ENCODE results near the gene STPG3. TPM values are rescaled to one million over a fixed set of nuclear protein-coding genes. Genes with fewer than 3 reads are reported as not detected.
A peak's percentile ranks its signal among the peaks of the same experiment; 100 is the strongest.

The STPG3 gene
- total RNA-seq, 6 experiments from 2014 or later, result not detected

GRCh38 chr9:137295238-137295811 is 44.2 kb downstream of the STPG3 start:
- Mint-ChIP-seq H3K36me3 (ENCODE audit: low read depth) (no peaks in the 10 kb centered on the region), H3K4me1 (ENCODE audit: low read depth) (peaks cover 10% of the 10 kb centered on the region), H3K4me3 (no peak overlapping the region), H3K27me3 (ENCODE audit: insufficient read depth) (peaks cover 15% of the 10 kb centered on the region), H3K27ac (no peak overlapping the region), H3K9me3 (peaks cover 6% of the 10 kb centered on the region; the same call in 1 of the 2 replicates)
- TF ChIP-seq, protein P1, sequence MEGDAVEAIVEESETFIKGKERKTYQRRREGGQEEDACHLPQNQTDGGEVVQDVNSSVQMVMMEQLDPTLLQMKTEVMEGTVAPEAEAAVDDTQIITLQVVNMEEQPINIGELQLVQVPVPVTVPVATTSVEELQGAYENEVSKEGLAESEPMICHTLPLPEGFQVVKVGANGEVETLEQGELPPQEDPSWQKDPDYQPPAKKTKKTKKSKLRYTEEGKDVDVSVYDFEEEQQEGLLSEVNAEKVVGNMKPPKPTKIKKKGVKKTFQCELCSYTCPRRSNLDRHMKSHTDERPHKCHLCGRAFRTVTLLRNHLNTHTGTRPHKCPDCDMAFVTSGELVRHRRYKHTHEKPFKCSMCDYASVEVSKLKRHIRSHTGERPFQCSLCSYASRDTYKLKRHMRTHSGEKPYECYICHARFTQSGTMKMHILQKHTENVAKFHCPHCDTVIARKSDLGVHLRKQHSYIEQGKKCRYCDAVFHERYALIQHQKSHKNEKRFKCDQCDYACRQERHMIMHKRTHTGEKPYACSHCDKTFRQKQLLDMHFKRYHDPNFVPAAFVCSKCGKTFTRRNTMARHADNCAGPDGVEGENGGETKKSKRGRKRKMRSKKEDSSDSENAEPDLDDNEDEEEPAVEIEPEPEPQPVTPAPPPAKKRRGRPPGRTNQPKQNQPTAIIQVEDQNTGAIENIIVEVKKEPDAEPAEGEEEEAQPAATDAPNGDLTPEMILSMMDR (IDR thresholded peaks at IDR 0.05), result peak; percentile 67
- DNase-seq, result no peak

DNA sequence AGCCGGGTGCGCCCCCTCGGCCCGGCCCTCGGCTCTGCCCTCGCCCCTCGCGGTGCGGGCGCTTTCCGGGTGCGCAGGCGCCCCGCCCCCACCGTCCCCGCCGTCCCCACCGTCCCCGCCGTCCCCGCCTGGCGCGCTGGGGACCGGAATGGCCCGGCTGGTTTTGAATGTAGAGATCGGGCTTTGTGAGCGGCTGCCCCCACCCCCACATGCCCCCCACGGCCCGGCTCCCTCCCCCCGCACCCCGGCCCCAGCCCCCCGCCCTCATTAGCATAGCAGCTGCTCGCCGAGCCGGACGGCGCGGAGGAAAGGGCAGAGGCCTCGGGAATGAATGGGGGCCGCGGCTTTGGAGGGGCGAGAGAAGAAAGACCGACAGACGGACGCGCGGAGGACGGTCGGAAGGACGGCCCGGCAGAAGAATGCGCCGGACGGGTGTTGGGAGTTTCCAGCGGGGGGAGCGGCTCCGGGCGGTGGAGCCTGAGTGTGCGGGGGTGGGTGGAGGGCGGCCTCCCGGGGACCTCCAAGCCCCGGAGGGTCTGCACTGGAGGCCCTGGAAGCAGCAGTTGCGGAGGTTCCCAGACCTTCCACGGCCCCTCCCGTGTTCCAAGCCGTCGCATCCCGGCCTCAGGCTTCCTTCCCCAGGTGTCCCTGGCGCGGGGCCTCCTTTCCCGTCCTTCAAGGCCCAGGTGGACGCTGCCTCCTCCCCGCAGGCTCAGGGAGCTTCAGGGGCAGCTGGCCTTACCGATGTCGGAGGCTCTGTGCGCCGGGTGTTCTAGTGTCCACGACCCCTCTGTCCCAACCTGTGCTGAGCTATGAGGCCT is 45.0 kb downstream of the STPG3 start:
- H3K27me3 Mint-ChIP-seq (ENCODE audit: insufficient read depth), result peaks cover 15% of the 10 kb centered on the region

DNA sequence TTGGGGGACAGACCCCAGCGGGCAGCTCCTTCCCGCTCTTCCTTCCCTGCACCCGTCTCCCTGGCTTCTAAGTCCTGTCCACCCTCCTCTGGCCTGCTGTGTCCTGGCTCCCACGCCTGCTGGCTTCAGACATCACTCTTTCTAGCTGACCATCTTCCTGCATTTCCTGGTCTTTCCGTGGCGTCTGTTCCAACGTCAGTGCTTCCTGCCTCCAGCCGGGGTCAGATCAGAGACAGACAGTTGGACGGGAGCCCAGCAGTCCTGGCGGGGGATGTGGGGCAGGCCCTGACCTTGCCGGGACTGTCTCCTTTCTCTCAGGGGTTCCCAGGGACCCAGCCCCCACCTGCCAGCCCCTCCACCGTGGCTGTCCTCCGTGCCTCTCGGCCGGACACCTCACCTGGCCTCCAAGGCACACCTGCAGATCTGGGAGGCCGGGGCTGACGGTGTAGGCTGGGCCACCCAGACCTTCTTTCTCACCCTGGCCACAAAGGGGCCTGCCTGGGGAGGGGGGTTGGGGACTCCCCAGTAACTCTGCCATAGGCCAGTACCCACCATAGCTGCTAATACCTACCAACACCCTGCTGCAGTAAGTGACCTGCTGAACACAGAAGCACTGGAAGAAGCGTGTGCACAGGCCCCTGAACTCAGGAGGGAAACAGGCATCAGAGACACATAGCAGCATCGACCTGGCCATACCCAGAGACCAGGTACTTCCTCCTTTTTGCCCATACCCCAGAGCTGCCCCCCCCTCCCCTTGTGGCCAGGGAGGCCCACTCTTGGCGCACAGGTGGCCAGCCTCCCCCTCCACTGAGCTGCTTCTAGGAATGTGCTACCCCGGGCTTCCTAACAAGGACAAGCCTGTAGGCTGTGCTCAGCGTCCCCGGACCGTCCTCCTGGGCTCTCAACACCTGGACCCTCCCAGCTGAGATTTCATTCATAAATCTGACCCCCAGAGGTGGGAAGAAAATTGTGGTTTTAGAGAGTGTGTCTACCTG is 45.9 kb downstream of the STPG3 start:
- Mint-ChIP-seq H3K9me3 (peaks cover 6% of the 10 kb centered on the region; the same call in 1 of the 2 replicates), H3K36me3 (ENCODE audit: low read depth) (no peaks in the 10 kb centered on the region), H3K27me3 (ENCODE audit: insufficient read depth) (peaks cover 15% of the 10 kb centered on the region), H3K4me1 (ENCODE audit: low read depth) (peaks cover 16% of the 10 kb centered on the region), H3K4me3 (peak overlapping the region; percentile 47), H3K27ac (peak overlapping the region; percentile 3; the same call in 1 of the 2 replicates)
- TF ChIP-seq, protein P1 (IDR thresholded peaks at IDR 0.05), result no peak
- no peak for DNase-seq

More for the DNA sequence above, 45.0 kb downstream of the STPG3 start:
- H3K4me3 Mint-ChIP-seq, result peak overlapping the region; percentile 47; the same call in 1 of the 2 replicates
- H3K9me3 Mint-ChIP-seq, result peaks cover 6% of the 10 kb centered on the region; the same call in 1 of the 2 replicates
- no peak for DNase-seq
- H3K36me3 Mint-ChIP-seq (ENCODE audit: low read depth), result no peaks in the 10 kb centered on the region
- peak overlapping the region; percentile 3; the same call in 1 of the 2 replicates for H3K27ac Mint-ChIP-seq
- TF ChIP-seq, protein P1 (IDR thresholded peaks at IDR 0.05), result no peak
- peaks cover 16% of the 10 kb centered on the region for H3K4me1 Mint-ChIP-seq (ENCODE audit: low read depth)

- H3K9me3 Mint-ChIP-seq, result peaks cover 6% of the 10 kb centered on the region; the same call in 1 of the 2 replicates
- peaks cover 15% of the 10 kb centered on the region for H3K27me3 Mint-ChIP-seq (ENCODE audit: insufficient read depth)
- TF ChIP-seq, protein P1 (IDR thresholded peaks at IDR 0.05), result no peak
- H3K4me3 Mint-ChIP-seq, result no peak overlapping the region
- H3K27ac Mint-ChIP-seq, result no peak overlapping the region
- DNase-seq, result no peak
- no peaks in the 10 kb centered on the region for H3K36me3 Mint-ChIP-seq (ENCODE audit: low read depth)
- peaks cover 16% of the 10 kb centered on the region for H3K4me1 Mint-ChIP-seq (ENCODE audit: low read depth)
Observed at GRCh38 chr9:137297966-137298365, 46.9 kb downstream of the STPG3 start.
